ENCODE data around the gene ZNRD2.

DNA sequence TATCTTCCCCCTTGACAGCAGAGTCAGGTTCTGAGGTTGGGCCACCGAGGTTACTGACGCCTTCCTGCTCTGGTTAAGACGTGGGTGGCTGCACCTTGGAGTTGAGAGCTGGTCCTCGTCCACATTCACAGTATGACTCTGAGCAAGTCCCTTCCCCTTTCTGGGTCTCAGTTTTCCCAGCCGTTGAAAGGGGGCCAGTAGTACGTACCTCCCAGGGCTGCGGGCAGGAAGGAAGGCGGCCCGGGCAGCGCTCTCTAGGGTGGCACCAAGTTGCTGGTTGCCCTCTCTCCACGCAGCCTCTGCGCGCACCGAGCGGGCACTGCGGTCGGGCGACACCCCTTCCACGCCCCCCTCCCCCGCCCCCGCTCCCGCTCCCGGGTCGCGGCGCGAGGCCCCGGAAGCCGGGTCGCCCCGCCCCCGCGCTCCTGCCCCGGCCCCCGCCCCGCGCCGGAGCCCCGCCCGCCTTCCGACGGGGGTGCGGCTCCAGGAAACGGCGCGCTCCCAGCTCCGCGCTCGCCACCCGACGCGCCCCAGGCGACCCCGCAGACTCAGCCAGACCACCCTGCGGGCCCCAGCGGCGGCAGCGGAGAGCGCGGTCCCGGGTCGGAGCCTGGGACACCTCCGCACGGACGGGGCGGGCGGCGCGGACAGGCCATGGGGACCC lies 5.4 kb downstream of the ZNRD2 start, which contains the start of gene EHBP1L1:
- TF ChIP-seq, protein P1, sequence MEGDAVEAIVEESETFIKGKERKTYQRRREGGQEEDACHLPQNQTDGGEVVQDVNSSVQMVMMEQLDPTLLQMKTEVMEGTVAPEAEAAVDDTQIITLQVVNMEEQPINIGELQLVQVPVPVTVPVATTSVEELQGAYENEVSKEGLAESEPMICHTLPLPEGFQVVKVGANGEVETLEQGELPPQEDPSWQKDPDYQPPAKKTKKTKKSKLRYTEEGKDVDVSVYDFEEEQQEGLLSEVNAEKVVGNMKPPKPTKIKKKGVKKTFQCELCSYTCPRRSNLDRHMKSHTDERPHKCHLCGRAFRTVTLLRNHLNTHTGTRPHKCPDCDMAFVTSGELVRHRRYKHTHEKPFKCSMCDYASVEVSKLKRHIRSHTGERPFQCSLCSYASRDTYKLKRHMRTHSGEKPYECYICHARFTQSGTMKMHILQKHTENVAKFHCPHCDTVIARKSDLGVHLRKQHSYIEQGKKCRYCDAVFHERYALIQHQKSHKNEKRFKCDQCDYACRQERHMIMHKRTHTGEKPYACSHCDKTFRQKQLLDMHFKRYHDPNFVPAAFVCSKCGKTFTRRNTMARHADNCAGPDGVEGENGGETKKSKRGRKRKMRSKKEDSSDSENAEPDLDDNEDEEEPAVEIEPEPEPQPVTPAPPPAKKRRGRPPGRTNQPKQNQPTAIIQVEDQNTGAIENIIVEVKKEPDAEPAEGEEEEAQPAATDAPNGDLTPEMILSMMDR (IDR thresholded peaks at IDR 0.05), result no peak
- peak in 1 of 2 donors; percentile 45 for TF ChIP-seq POLR2AphosphoS5 (IDR thresholded peaks at IDR 0.05)

All from esophagus muscularis mucosa (tissue), 3 donors.